HG02970 (cell line): ENCODE results near the gene EPB42.
"Not testable (repeated sequence)": the region's sequence is repeated elsewhere in the genome, so short reads cannot be mapped to it uniquely, and the experiment has no call there.

Experiments
- ATAC-seq: cut with Tn5 transposase; IDR thresholded peaks from one replicate; pipeline ENCODE4 v1.9.1; 2021; ENCODE audit warnings: mild to moderate bottlenecking, moderate library complexity, moderate number of reproducible peaks; ENCODE audit not compliant: unreplicated experiment, low FRiP score

Gene EPB42

DNA sequence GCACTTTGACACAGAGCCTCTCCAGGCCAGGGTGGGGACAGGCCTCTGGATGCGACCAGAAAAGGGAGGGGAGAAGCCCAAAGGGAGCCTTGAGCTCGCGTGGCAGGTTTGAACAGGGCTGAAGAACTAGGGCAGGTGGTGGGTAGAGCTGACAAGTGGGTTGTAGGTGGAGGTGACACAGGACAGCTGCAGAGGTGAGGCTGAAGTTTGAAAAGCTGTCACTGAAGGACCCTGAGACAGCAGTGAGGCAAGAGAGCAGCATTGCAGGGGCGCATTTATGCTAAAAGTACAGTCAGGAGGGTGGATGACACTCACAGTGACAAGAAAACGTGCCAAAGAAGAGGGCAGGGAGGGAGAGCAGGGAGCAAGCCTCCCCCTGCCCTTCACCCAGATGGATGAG lies 21.8 kb upstream of the EPB42 start:
- no peak for ATAC-seq

DNA sequence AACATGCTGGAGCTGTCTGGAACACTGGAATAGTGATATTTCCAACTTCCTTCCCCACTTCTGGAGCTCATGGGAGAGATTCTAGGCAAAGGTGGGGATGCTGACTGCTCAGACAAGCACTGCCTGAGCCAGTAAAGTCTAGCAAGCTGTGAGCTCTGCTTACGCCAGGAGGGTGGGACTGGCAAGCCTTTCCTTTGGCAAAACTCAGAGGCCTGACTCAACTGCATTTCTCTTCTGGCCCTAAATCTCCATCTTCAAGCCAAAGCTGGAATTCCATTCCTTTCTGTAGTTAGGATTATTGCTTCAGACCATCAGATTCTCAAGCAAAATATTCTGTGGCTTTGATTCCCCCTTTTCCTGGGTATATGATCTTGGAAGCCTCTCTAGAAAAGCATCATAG lies 20.3 kb upstream of the EPB42 start:
- no peak for ATAC-seq

DNA sequence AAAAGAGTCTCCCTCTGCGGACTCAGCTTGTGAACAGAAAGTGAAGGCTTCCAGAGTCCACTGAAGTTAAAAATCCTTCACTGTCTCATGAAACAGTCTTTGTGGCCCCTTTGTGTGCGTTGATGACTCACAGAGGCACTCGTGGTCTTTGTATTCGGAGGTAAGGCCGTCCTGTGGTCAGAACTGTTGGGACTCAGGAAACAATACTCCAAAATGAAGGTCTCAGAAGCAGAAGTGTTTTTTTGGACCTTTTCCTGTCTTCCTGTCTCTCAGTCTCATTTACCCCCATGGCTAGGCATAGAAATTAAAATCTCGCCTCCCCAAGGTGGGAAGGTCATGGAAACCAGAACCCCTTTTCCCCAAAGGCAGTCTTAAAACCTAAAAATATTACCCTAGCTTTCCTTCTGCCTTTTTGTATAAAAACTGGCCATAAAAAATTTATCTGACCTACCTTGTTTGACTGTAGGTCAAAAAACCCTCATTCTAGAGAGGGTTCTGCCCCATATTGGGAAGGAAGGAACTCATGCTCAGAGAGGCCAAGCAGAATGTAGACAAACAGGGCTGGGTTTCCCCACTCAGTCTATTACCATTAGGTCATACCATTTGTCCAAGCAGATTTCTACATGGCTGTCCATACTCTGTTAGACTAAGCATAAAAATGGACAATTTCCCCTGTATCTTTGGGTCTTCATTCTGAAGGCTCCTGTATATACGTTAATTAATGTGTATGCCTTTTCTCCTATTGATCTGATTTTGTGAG lies 19.1 kb upstream of the EPB42 start:
- ATAC-seq, result no peak

GRCh38 chr15:43238671-43239131 lies 17.9 kb upstream of the EPB42 start:
- ATAC-seq, result no peak

DNA sequence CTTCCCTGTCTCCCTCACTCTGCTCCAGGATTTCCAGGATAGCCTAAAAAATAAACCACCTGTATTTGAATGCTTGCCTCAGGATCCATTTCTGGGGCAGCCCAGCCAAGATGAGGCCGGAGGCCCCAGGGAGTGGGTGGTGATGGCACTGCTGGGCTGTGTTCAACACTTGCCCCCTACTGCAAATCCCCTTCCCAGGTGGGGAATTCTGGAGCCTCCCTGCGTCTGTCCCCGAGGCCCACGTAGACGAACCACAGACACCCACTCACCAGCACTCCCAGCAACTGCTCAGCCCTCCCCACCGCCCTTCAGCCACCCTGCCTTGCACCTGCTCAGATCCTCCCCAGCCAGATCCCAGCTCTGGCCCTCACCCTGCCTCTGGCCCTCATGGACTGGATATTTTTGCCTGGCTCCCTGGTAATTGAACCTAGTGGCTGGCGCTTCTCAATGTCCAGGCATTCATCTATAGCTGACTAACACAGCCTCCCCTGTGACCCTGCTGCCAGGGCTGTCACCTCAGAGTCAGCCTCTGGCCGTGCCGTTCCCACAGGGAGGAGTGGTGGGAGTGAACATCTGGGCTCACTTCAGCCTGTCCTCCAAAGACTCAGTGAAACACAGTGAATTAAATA lies 17.1 kb upstream of the EPB42 start:
- ATAC-seq, result no peak

DNA sequence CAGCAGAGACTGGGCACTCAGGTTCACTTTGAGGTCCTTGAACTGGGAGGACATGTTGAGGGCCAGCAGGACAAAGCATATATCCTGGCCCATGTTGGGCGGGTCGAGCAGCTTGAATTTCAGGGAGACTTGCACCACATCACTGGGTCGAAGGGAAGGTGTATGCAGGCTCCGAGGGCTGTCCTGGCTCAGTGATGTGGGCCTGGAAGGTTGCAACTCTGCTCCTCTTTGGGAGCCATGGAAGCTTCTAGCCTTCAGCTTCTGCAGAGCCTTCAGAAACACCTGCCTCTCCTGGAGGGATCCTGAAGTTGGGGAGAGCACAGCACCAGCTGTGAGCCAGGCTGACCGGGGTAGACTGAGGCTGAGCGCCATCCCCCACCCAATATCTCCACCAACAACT lies 14.7 kb upstream of the EPB42 start:
- no peak for ATAC-seq

- no peak for ATAC-seq
Measured at GRCh38 chr15:43232289-43232874, 11.6 kb upstream of the EPB42 start.

DNA sequence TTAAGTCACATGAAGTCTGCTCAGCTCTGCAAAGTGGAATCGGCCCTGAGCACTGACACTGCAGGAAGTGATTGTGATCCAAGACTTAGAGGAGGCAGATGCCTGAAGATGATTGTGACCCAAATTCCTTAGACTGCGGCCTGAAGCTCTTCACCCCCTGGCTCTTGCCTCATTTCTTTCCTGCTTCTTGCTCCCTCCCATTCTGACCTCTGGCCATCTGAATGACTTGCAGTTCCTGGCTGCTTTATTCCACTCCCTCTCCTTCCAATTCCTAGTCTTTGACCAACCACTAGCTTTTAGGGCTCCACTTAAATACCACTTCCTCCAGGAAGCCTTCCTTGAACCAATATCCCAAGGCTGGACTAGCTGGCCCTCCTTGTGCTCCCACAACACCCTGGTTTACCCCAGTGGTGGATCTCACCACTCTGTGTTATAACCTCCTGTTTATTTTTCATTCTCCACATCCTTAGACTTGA lies 9.9 kb upstream of the EPB42 start:
- ATAC-seq, result no peak

DNA sequence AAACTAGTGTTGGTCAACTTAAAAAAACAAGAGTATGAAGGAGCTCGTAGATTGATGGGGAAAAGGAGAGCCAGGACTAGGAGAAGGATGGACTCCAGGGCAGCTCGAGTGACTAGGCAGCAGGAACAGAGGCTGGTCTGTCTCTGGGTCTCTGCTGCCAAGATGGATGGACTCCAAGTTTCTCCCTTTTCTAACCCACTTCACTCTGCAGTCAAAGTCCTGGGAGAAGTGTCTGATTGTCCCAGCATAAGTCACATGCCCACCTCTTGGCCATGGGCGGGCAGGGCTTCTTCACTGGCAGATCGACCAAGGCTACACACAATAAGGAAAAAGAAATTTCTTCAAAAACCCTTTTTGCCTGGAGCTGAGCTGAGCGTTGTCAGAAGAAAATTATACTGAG lies 9.2 kb upstream of the EPB42 start:
- no peak for ATAC-seq

GRCh38 chr15:43226436-43227305 lies 5.9 kb upstream of the EPB42 start:
- no peak for ATAC-seq

GRCh38 chr15:43225950-43226255 lies 5.1 kb upstream of the EPB42 start:
- ATAC-seq, result not testable (repeated sequence)

DNA sequence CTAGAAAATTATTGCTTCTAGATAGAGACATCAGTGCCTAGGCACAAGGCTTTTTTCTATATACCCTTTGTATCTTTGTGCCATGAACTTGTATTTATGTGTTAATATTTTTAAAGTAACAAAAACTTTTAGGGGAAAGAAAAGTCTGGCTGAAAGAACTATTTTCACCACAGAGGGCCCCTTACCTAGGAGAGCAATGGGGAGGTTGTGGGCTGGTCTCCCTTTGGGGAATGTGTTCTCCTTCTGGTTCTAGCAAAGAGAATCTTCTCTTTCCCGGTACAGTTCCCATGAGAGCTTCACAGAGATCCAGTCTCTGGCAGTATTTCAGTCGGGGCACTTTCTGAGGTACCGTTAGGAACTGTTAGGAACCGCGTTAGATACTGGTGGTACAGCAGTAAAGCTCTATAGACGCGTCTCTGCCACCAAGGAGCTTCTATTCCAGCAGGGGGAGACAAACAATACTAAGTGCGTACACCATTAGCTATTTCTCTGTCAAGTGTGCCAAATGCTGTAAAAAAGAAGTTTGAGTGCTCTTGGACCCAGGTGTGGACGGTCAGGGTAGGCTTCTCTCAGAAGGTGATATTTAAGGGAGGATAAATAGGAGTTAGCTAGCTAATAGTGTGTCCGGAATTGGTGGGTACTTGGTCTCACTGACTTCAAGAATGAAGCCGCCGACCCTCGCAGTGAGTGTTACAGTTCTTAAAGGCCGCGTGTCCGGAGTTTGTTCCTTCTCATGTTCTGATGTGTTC lies 4.6 kb upstream of the EPB42 start:
- no peak for ATAC-seq

GRCh38 chr15:43221422-43221821 lies 604 bp upstream of the EPB42 start:
- ATAC-seq, result no peak

DNA sequence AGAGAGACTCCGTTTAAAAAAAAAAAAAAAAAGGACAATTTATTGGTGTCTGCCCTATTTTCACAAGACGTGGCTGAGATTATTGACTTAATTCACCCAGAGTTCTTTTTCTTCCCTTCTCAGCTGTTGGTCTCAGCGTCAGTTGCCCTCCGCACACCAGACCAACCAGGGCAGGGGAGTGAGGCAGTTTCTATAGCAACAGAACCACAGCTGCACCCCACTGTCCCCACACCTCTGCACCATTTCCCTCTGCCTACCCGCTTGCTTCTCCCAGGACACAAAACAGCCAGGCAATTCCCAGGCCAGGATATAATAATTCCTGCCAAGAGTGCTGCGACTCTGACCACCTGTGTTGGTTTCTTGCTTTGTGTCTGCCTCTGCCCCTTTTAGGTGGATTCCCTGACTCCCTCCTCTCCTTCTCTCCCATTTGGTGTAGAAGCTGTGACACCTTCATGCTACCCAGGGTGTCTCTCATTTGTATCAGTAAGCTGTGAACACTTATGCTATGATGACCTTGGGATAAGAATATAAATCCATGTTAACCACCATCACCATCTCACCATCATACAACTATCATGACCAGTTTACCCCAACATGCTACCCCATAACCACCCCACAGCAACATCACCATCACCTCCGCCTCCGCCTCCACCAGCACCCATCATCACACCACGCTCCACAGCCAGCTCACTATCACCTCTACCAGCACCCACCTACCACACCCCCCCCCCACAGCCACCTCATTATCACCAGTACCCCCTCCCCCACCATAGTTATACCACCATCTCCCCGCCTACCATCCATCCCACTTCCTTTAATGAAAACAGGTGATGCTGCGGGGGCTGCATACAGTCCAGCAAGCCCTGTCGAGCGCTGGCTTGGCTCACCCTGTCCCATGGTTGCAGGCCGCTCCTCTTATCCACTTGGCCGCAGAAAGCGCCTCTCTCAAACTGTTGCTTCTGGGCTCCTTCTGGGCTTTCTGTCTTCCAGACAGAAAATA lies 589 bp downstream of the EPB42 start:
- ATAC-seq, result no peak

DNA sequence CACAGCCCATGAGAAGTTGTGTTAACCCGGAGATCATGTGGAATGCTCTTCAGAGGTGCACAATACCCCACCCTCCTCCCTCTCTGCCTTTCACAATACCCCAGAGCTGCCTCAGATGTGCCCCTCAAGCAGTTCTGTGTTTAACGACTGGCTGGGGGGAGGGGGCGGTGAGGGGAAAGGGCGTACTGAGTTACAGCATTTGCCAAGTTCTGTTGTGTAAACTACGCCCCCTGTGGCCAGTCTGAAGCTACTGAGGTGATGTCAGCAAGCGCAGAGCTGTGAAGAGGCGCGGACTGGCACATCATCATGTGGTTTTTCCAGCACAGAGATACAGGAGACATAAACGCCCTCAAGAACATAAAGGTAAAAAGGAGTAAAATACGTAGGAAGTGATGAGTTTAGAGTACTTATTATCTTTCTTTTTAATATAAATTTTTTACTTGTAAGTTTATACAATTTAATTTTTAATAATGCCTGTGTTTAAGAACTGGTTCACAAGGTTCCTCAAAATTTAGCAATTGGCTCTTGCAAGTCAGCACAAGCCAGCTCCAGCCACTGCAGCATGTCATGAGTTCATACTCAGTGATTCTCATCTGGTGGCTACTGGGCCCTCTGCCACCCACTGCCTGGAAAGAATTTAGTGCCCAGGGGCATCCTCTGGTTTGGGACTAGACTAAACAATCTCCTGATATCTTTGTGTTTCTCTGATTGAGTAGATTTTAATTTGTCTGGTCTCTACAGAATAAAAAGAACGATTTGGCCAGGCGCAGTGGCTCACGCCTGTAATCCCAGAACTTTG lies 1.7 kb downstream of the EPB42 start:
- ATAC-seq, result no peak

DNA sequence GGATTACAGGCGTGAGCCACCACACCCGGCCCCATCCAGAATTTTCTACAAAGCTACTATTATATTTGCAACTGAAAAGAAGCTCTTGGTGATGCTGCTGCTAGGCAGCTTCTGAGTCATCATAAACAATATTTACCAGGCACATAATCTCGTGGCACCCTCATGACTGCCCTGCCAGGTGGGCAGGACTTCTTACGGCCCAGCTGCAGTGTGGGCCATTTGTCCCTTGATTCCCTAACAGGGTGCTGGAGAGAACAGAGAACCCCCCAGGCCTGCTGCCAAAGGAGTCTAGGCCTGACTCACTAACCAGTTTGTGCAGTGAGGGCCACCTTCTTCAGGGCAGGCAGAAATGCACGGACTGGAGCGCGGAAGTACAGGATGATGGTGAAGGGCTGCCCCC lies 4.9 kb downstream of the EPB42 start:
- ATAC-seq, result no peak

GRCh38 chr15:43214592-43215295 lies 6.1 kb downstream of the EPB42 start:
- no peak for ATAC-seq

DNA sequence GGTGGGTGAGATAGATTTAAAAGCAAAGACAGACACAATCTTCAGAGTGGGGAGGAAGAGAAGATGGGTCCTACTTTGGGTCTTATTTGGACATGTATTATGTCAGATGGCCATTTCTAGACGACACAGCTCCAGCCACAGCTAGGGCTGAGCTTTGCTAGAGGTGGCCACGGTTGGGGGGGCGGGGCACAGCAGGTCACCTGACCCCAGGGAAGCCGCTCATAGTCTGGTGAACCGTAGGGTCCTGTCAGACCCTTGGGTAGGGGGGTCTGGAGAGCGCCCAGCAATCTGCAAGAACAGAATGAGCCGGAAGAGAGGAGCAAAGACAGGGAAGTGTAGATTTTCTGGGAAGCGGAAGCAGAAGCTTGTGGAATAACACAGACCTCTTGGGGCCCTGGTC lies 6.6 kb downstream of the EPB42 start:
- ATAC-seq, result no peak
